Testis (tissue), 2 donors: ENCODE results near the gene CDH4.

ENCODE experiments used
- POLR2A ChIP-seq: fragments of 450-650 bp; IDR thresholded peaks from one replicate; pipeline ENCODE4 v1.6.1; 2017; ENCODE audit warnings: antibody characterized with exemption, mild to moderate bottlenecking, moderate library complexity
- TF ChIP-seq, protein P1 (sequence below), 3 experiments: fragments of 450-650 bp in 2 of 3; fragments of 200-600 bp in 1 of 3; sonication (generic) in 1 of 3; IDR thresholded peaks; one replicate each; pipeline ENCODE4 v1.5.1; 2016 to 2019; ENCODE audit warnings: antibody characterized with exemption in 3 of 3, mild to moderate bottlenecking in 2 of 3, moderate library complexity in 1 of 3

DNA sequence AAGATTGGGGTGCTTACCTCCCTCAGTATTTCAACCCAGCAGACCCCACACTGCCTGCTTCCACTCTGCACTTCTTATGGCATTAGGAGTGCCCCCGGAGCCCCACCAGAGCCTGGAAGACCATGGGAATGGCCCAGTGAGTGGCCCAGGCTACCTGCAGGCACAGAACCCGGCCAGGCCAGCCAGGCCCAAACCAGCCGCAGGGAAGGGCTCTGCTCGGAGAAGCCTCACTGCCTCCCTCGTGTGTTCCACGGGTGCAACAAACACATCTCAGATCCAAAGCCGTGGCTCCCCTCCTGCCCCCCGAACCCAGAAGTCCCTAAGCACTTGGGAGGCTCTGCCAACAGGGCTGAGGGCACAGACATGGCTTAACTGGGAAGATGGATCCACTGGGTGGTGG is 283.9 kb downstream of the CDH4 start:
- TF ChIP-seq, protein P1, sequence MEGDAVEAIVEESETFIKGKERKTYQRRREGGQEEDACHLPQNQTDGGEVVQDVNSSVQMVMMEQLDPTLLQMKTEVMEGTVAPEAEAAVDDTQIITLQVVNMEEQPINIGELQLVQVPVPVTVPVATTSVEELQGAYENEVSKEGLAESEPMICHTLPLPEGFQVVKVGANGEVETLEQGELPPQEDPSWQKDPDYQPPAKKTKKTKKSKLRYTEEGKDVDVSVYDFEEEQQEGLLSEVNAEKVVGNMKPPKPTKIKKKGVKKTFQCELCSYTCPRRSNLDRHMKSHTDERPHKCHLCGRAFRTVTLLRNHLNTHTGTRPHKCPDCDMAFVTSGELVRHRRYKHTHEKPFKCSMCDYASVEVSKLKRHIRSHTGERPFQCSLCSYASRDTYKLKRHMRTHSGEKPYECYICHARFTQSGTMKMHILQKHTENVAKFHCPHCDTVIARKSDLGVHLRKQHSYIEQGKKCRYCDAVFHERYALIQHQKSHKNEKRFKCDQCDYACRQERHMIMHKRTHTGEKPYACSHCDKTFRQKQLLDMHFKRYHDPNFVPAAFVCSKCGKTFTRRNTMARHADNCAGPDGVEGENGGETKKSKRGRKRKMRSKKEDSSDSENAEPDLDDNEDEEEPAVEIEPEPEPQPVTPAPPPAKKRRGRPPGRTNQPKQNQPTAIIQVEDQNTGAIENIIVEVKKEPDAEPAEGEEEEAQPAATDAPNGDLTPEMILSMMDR (IDR thresholded peaks at IDR 0.05) = no peak
- no peak for TF ChIP-seq POLR2A
